Heart left ventricle (tissue), 13 donors: ENCODE results near the gene GPR78.

ENCODE experiments used
- POLR2A ChIP-seq, 2 donors: fragments of 450-650 bp; IDR thresholded peaks; one replicate each; pipeline ENCODE4 v1.6.1; 2017; ENCODE audit warnings: antibody characterized with exemption in 2 of 2, mild to moderate bottlenecking in 2 of 2, moderate library complexity in 2 of 2
- TF ChIP-seq, protein P1 (sequence below), 12 donors: fragments of 200-600 bp; sonication (generic) in 4 of 12; IDR thresholded peaks; one replicate each; pipeline versions ENCODE4 v1.5.0 to v1.8.0; 2018 to 2022; ENCODE audit warnings: antibody characterized with exemption in 12 of 12, mild to moderate bottlenecking in 5 of 12
- donor health status: ischemic (EF 13 %, LVEDD 7.1; RV severe dilation, severe dysfunction).
- donor health status: DM: no; HTN: yes; CAD: no.
- donor health status: DM: no; HTN: no; CAD: no.
- donor health status: ischemic (EF 25% LVEDD 6.9; RV normal size, moderate dysfunction).
- donor health status: ischemic (EF 25% LVEDD 5.7; RV mildly dilated, moderate dysfunction).
- donor health status: ischemic (EF 35%, LVEDD 5.7; RV mildly dilated, moderate dysfunction).
- donor health status: nonischemic (EF 11% LVEDD 7.7; RV severe dilation, severe dysfunction).
- donor health status: DM: yes; HTN: yes; CAD: no.
- donor health status: PGD.
- donor health status: ischemic (EF 29% LVEDD 5.4; RV normal size, mild dysfunction).
- donor health status: nonischemic (EF 23%, LVEDD 6.1; RV moderate dilation, normal function).

- TF ChIP-seq, protein P1, sequence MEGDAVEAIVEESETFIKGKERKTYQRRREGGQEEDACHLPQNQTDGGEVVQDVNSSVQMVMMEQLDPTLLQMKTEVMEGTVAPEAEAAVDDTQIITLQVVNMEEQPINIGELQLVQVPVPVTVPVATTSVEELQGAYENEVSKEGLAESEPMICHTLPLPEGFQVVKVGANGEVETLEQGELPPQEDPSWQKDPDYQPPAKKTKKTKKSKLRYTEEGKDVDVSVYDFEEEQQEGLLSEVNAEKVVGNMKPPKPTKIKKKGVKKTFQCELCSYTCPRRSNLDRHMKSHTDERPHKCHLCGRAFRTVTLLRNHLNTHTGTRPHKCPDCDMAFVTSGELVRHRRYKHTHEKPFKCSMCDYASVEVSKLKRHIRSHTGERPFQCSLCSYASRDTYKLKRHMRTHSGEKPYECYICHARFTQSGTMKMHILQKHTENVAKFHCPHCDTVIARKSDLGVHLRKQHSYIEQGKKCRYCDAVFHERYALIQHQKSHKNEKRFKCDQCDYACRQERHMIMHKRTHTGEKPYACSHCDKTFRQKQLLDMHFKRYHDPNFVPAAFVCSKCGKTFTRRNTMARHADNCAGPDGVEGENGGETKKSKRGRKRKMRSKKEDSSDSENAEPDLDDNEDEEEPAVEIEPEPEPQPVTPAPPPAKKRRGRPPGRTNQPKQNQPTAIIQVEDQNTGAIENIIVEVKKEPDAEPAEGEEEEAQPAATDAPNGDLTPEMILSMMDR (IDR thresholded peaks at IDR 0.05): no peak
- no peak for TF ChIP-seq POLR2A (IDR thresholded peaks at IDR 0.05)
These were observed 15.3 kb downstream of the GPR78 start for GRCh38 chr4:8595237-8596087.
